GM19438 (cell line): ENCODE data around the gene PUM2.
"Not testable (repeated sequence)": the region's sequence is repeated elsewhere in the genome, so short reads cannot be mapped to it uniquely, and the experiment has no call there.

Source experiments
- ATAC-seq: cut with Tn5 transposase; IDR thresholded peaks from one replicate; pipeline ENCODE4 v1.9.1; 2021; ENCODE audit warnings: low read depth; ENCODE audit not compliant: unreplicated experiment

PUM2 gene

GRCh38 chr2:20240291-20240690 lies 110.4 kb downstream of the PUM2 start:
- not testable (repeated sequence) for ATAC-seq

DNA sequence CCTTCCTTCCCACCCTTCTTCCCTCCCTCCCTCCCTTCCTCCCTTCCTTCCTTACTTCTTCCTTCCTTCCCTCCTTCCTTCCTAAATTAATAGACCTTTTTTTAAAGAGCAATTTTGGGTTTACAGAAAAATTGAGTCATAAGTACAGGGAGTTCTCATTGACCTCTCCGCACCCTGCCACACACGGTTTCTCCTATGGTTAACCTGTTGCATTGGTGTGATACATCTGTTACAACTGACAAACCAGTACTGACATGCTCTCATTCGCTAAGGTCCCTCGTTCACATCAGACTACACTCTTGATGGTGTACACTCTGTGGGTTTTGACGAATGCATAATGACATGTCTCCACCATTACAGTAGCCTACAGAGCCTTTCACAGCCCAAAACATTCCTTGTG lies 114.1 kb downstream of the PUM2 start:
- ATAC-seq = no peak

DNA sequence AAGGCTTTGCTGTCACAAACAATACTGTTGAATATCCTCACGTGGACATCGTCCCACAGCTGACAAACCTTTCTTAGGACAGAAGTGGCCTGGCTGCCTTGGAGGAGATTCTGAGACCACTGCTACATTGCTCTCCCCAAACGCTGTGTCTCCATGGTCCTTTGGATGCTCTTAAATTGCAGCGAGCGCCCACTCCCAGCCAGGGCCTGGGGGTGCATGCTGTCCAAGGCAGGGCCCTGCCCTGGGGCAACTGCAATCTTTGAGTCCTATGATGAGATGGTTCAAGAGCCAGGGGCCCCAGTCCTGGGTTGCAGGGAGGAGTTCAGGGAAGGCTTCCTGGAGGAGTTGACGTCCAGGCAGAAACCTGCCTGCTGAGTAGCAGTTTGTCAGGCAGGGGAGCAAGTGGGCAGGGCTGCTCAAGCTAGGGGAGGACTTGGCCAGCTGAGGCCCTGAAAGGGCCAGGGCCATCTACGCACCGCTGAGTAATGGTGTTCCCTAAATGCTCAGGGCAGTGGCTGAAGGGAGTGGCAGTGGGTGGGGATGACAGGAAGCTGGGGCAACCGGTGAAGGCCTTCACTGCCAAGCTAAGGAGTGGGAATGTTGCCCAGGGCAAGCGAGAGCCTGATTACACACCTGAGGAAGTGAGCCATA lies 114.9 kb downstream of the PUM2 start:
- ATAC-seq = no peak

GRCh38 chr2:20234597-20234996 lies 116.0 kb downstream of the PUM2 start:
- not testable (repeated sequence) for ATAC-seq

DNA sequence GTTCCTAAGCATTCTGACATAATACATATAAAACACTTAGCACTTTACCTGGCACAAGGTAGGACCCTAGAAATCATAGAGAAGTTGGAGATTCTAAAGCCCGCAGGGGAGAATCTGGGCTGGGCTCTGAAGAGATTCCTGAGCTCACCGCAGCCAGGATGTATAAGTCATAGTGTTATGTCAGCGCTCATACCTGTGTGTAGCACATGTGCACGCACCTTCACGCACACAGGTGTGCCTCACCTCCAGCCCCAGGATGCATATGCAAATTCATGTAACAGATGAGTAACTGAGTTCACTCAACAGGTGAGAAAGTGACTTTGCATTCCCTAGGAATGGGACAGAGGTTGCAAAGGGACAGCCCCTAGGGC lies 117.8 kb downstream of the PUM2 start:
- ATAC-seq = no peak

DNA sequence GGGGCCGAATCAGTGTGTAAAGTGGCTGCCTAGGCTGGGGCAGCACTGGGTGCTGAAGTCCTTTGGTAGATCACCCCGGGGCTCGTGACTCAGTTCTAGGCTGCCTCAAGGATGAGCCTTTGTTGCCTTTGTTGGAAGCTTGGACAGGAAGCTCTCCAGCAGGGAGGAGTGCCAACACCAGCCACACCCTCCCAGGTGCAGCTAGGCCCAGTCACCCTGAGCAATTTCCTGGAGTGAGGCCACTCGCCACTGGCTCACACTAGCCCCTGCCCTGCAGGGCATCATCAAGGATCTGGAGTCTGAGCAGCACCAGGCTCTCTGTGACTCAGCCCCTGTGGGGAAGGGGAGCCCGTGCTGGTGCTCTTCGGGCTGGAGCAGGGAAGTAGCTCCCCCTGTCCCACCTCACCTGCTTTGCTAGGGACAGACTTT lies 119.0 kb downstream of the PUM2 start:
- no peak for ATAC-seq

DNA sequence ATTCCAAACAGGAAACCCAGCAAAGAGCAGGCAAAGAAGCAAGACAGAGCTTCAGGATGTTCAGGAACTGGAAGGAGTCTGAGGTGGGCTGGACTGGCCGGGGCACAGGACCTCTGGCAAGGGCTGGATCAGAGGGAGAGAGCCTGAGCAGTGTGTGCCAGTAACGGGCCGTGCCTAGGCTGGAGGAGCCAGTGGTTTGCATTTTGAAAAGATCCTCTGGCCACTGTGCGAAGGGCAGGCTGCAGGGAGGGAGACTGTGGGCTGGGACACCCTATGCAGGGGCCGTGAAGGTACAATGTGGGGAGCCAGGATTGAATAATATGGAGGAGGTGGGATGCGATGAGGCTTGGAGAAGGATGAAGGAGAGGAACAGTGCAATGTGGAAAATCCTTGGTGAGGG lies 119.5 kb downstream of the PUM2 start:
- ATAC-seq = no peak

DNA sequence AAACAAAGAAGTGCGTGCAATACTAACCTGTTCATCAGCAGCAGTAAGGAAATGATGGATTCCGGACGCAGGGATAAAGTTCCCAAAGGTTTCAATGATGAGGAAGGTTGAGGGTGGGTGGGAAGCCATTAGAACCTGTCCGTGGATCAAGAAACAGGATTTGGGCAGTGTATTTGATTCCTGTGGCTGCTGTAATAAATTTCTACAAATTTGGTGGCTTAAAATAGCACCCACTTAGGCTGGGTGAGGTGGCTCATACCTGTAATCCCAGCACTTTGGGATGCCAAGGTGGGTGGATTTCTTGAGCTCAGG lies 120.6 kb downstream of the PUM2 start:
- ATAC-seq = no peak

GRCh38 chr2:20229322-20230113 lies 121.1 kb downstream of the PUM2 start:
- no peak for ATAC-seq

DNA sequence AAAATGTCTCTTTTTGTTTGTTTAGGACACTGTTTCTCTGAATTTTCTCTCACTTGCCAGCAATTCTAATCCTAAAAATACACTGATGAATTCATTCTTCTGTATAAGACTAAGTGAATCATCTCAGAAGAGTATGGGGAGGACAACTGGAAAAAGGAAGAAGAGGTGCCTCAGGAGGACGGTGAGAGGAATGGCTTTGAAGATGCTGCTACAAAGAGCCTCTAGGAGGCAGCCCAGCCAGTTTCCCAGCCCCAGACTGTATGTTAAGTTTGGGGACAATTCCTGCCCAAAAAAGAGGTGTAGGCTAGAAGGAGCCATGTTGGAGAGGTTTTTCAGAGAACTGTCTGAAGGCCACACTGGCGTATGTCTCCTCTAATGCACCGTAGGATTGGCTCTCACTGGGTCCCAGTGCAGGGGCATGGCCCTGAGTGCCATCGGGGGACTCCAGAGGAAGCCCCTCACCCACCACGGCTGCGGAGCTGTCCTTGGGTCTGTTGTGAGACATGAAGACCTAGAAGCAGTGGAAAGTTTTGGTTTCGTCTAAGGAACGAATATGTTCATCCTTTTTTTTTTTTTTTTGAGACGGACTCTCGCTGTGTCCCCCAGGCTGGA lies 122.6 kb downstream of the PUM2 start:
- ATAC-seq = no peak

DNA sequence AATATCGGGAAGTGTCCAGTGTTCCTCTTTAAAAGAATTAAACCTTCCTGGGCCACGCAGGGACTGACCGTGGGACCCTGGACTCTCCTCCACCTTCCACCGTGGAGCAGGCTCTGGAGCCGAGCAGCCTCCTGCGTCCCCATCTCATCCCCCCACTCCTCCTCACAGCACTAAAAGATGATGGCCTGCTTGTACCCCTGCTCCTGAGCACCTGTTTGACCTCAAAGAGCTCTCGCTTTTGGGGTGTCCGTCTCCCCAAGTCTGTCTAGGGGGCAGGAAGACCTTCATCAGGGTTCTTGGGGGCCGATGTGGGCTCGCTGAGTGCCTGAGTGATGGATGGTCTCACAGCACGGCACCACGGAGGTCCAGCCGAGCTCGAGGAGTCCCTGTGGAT lies 124.5 kb downstream of the PUM2 start:
- no peak for ATAC-seq

DNA sequence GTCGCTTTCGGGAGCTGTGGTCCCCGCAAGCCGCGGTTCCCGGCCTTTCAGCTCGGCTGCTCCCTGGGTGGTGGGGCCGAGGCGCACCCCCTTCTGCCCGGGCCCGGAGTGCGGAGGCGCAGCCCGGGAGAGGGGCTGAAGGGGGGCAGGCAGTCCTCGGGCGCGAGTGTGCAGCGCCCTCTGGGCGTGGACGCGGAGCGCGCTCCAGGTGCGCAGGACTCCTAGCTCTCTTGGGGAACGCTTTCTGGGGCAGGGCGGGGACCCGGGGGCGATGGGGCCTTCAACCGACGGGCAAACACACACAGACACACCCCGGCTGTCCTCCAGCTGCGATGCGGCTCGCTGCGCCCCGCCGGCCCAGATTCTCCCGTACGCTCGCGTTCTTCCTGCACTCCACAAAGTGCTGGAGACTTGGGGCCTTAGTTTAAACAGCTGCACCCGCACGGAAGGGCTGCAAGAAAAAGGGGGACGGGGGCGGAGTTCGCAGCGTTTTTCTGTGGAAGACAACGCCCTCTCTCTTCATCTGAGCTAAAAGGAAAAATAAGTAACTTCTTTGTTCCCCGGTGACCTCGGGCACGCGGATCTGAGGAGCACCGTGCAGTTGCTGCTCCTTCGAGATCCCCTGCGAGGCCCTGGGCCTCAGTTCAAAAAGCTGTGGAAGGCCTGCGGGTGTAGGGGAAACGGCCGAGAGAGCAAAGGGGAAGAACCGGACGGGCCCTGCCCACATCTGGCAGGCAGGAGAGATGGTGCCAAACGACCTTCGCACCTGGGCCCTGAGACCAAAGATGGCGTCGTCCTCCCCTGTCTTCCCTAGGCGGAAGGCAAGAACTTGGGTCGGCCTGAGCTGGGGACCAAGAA lies 125.1 kb downstream of the PUM2 start:
- peak; percentile 58 for ATAC-seq

DNA sequence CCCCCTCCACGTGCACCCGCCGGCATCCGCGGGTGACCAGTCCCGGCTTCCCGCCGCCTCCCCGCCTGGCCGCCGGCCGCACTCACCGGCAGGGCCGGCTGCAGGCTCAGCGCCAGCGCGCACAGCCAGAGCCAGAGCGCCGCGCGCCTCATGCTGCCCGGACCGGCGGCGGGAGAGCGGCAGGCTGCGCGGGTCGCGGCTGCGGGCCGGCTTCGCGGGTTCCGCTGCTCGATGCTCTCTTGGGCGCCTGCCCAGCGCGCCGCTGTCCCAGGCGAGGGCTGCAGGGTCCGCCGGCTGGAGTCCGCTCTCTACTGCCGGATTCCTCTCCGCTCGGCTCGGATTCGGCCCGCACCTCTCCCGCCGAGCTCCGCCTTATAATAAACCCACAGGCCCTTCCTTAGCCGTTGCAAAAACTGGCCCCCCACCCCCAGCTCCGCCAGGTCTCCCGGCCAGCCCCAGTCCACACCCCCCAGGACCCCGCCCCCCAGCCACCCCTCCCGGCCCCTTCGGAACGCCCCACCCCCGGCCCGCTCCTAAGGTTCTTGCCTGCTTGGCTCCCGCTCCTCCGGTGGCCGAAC lies 125.8 kb downstream of the PUM2 start, which contains the start of gene SDC1:
Gene SDC1 (minus strand): TSS at position 415 of the 578 bp plus-strand sequence. CDS start 263 bp downstream, at position 152.
- peak; percentile 27 for ATAC-seq

DNA sequence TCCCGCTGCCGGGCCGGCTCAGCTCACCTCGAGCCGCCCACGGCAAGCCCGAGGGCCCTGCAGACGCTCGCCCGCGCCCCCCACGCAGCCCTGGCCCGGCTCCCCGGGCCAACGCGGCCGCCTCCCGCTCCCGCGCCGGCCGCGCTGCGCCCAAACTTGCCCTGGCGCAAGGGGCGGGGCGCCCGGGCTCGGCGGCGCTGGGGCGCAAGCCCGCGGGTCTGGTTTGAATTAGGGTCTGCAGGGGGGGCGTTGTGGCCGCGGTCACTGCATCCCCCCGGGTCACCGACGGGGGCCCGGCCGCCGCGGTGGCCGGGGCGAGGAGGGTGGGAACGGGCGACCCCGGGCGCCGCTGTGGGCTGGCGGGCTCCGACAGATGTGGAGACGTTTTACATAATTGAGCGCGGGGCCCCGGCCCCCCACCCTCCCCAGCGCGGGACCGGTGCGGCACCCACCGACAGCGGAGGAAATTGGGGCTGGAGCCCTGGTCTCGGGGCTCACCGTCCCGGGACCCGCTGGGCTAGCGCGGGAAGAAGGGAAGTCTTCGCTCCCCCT lies 126.4 kb downstream of the PUM2 start:
- ATAC-seq = peak; percentile 25

DNA sequence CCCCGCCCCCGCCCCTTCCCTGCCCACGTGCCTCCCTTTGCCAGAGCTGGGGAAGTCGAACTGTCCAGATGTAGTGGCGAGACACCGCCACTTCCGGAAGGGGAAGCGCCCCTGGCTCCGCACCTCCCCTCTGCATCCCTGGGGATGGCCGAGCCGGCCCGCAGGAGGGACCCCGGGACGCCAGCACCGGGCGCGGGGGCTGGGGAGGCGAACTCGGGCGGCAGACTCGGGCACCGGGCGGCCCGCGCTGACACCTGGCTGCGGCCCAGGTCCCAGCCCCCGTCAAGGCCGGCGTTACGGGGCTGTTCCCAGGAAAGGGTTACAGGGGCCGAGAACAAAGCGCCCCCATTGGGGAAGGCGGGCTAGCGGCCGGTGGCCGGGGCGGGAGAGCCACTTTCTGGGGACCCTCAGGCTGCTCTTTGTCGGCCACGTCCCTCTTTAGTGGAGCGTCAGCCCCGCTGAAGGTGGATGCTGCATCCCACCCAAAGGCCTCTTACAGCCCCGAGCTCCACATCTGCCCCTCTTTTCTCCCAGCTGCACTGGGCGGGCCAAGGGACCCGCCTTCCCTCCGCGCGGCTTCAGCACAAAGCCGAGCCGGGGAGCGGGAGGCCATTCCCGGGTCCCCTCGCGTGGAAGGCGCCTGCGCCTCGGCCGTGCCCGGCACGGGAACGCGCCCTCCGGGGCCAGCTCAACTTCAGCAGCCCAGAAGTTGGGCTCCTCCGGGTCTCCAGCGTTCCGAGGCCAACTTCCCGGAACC lies 127.1 kb downstream of the PUM2 start:
- ATAC-seq = peak; percentile 19

DNA sequence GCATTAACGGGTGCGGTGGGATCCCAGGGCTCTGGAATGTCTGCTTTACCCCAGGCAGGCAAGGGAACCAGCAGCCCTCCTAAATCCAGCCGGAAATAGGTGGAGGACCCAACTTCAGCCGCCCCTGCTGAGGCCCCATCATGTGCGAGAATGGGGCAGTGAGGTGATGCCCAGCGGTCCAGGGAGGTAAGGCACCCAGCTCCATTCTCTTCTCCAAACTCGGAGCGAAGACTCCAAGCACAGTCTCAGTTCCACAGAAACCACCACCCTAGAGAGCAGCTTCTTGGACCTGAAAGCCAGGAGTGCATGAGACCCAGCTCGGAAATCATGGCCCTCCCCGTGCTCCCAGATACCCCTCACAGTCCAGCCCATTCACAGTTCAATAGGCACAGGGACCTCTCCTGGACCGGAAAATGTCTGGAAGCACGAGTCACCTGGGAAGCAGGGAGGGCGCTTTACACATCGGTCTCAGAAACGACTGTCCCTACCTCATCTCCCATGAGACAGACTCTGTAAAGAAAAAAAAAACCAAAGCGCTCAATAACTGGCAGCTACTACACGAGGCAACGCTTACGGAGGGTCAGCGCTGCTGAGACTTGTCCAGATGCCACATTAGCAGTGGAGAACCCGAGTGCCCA lies 127.8 kb downstream of the PUM2 start:
- peak; percentile 4 for ATAC-seq

DNA sequence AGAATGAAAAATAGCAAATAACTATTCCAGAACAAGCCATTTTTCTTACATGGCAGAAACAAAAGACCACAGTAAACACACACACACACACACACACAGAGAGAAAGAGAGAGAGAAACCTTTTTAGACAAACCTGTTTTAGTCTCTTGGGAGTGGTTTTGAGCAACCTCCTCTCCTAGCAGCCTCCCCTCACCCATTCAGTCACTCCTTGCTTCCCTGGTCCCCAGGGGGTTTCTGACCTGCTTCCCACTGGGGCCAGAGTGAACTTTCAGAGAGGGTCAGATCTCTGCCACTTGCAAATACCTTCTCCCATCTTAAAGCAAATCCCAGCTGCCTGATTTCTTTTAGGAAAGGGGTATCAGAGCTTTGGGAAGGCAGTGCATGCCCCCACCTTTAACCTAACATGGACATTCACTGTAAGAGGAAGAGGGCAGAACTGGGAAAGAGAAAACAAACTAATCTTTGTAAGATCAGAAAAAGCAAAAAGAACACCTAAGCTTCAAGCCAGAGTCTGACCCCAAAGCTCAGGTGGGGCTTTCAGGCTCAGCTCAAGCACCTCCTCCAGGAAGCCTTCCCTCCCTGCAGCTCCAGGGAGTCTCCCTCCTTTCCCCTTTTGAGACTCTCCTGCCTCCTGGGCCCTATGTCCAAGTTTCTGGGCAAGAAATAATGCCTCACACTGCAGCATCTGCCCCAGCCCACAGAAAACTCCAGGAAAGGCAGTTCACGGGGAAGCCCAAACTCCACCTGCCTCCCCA lies 128.5 kb downstream of the PUM2 start:
- no peak for ATAC-seq

DNA sequence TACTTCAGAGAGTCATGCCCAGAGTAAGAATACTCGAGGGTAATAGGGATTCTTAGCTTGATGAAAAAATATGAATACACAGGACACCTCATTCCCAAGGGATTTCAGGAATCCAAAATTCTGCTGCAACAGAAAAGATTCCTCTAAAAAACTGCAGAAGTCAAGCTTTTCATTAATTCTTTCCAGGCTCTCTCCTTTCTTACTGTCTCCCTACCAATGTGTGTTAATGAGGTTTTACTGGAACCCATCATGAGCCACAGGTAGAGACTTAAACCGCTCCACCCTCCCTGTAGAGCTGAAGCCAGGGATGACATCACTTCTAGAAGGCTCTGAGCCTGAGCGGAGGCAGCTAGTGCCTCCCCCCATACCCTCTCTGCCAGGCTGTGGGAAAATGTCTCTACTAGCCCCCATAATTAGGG lies 129.1 kb downstream of the PUM2 start:
- no peak for ATAC-seq
